RPMI8226 (cell line): Measurements from ENCODE around the gene MTUS2.

Source experiments
- DNase-seq: peaks from one replicate; pipeline ENCODE4 v3.0.0-alpha.2; 2015

The MTUS2 gene

GRCh38 chr13:29491248-29491647 lies 671.1 kb downstream of the MTUS2 start:
- DNase-seq: no peak

- no peak for DNase-seq
Observed at GRCh38 chr13:29493796-29494195, 673.7 kb downstream of the MTUS2 start.

- DNase-seq: no peak
Observed at GRCh38 chr13:29494520-29494919, 674.4 kb downstream of the MTUS2 start.

- DNase-seq: peak; percentile 70
Observed at GRCh38 chr13:29496241-29496712, 676.1 kb downstream of the MTUS2 start.

GRCh38 chr13:29497137-29497654 lies 677.1 kb downstream of the MTUS2 start:
- no peak for DNase-seq

GRCh38 chr13:29498426-29499040 lies 678.4 kb downstream of the MTUS2 start:
- DNase-seq: no peak

- no peak for DNase-seq
Observed at GRCh38 chr13:29499506-29500165, 679.5 kb downstream of the MTUS2 start.

- DNase-seq: no peak
Observed at GRCh38 chr13:29500386-29500785, 680.2 kb downstream of the MTUS2 start.

- no peak for DNase-seq
Observed at GRCh38 chr13:29501674-29502073, 681.5 kb downstream of the MTUS2 start.

- no peak for DNase-seq
Observed at GRCh38 chr13:29502391-29503008, 682.4 kb downstream of the MTUS2 start.

GRCh38 chr13:29503041-29503837 lies 683.1 kb downstream of the MTUS2 start:
- no peak for DNase-seq

GRCh38 chr13:29504691-29505090 lies 684.6 kb downstream of the MTUS2 start:
- DNase-seq: no peak

- DNase-seq: no peak
Observed at GRCh38 chr13:29505511-29505910, 685.4 kb downstream of the MTUS2 start.

GRCh38 chr13:29505950-29506349 lies 685.8 kb downstream of the MTUS2 start:
- no peak for DNase-seq

GRCh38 chr13:29507356-29507755 lies 687.2 kb downstream of the MTUS2 start:
- DNase-seq: peak; percentile 88

GRCh38 chr13:29508130-29508875 lies 688.2 kb downstream of the MTUS2 start:
- peak; percentile 70 for DNase-seq

GRCh38 chr13:29508876-29509252 lies 688.7 kb downstream of the MTUS2 start:
- no peak for DNase-seq

GRCh38 chr13:29509999-29510589 lies 690.0 kb downstream of the MTUS2 start:
- DNase-seq: no peak

- DNase-seq: no peak
Observed at GRCh38 chr13:29510651-29511084, 690.5 kb downstream of the MTUS2 start.

GRCh38 chr13:29511106-29511796 lies 691.1 kb downstream of the MTUS2 start:
- no peak for DNase-seq

- no peak for DNase-seq
Observed at GRCh38 chr13:29511980-29512379, 691.8 kb downstream of the MTUS2 start.
